Duodenal mucosa (tissue), 2 donors: ENCODE results near the gene TMX1.

Experiments
- H3K27ac ChIP-seq: one replicate; pipeline ENCODE4 v1.7.0; 2013; ENCODE audit warnings: low read depth, low read length
- H3K27me3 ChIP-seq, 2 donors: one replicate each; pipeline ENCODE4 v1.7.0; 2013; ENCODE audit warnings: low read length in 2 of 2, control low read depth in 1 of 2; ENCODE audit not compliant: insufficient read depth in 2 of 2, control insufficient read depth in 1 of 2
- H3K36me3 ChIP-seq, 2 donors: one replicate each; pipeline ENCODE4 v1.7.0; 2013; ENCODE audit warnings: low read length in 2 of 2, control low read depth in 1 of 2; ENCODE audit not compliant: insufficient read depth in 2 of 2, control insufficient read depth in 1 of 2
- H3K4me1 ChIP-seq, 2 donors: one replicate each; pipeline ENCODE4 v1.7.0; 2013; ENCODE audit warnings: low read length in 2 of 2, control low read depth in 1 of 2; ENCODE audit not compliant: insufficient read depth in 2 of 2, control insufficient read depth in 1 of 2
- H3K4me3 ChIP-seq, 2 donors: one replicate each; pipeline ENCODE4 v1.7.0; 2013; ENCODE audit warnings: low read length in 2 of 2, low read depth in 1 of 2
- H3K9ac ChIP-seq, 2 donors: one replicate each; pipeline ENCODE4 v1.7.0; 2013; ENCODE audit warnings: low read length in 2 of 2, low read depth in 1 of 2
- H3K9me3 ChIP-seq, 2 donors: one replicate each; pipeline ENCODE4 v1.7.0; 2013; ENCODE audit warnings: low read length in 2 of 2, control low read depth in 1 of 2; ENCODE audit not compliant: control insufficient read depth in 1 of 2

The TMX1 gene

GRCh38 chr14:51291016-51291415 lies 51.0 kb downstream of the TMX1 start:
- Histone ChIP-seq H3K36me3 (no peaks in the 10 kb centered on the region), H3K4me3 (no peak overlapping the region), H3K4me1 (no peaks in the 10 kb centered on the region), H3K9ac (no peak overlapping the region), H3K27me3 (no peaks in the 10 kb centered on the region), H3K27ac (no peak overlapping the region), H3K9me3 (no peaks in the 10 kb centered on the region)

- H3K4me3 ChIP-seq, result no peak overlapping the region
- H3K9ac ChIP-seq, result no peak overlapping the region
- no peaks in the 10 kb centered on the region for H3K36me3 ChIP-seq
- no peaks in the 10 kb centered on the region for H3K9me3 ChIP-seq
- no peak overlapping the region for H3K27ac ChIP-seq
- H3K4me1 ChIP-seq, result no peaks in the 10 kb centered on the region
- H3K27me3 ChIP-seq, result no peaks in the 10 kb centered on the region
Measured at GRCh38 chr14:51293149-51293911, 53.3 kb downstream of the TMX1 start.

DNA sequence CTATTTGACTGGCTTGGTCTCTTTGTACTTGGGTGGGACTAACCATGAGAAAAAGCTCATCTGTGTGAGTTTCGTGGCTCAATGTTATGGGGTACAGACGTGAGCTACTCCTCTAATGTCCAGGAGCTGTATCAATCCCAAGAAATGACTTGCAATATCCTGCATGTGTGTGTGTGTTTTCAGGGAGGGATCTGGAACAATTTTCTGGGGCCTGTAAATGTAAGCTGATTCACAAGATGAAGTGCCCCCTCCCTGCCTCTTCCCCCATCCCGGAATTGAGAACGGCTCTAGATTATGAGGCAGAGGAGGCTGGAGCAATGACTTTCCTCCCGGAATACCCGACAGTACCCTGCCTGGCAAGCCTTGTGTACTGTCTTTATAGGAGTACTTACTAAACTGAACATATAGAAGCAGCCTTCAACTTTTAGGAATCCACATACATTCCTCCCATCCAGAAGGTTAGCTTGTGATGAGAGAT lies 53.9 kb downstream of the TMX1 start:
- Histone ChIP-seq H3K27me3 (no peaks in the 10 kb centered on the region), H3K27ac (no peak overlapping the region), H3K4me1 (no peaks in the 10 kb centered on the region), H3K9ac (no peak overlapping the region), H3K9me3 (no peaks in the 10 kb centered on the region), H3K4me3 (no peak overlapping the region), H3K36me3 (no peaks in the 10 kb centered on the region)

DNA sequence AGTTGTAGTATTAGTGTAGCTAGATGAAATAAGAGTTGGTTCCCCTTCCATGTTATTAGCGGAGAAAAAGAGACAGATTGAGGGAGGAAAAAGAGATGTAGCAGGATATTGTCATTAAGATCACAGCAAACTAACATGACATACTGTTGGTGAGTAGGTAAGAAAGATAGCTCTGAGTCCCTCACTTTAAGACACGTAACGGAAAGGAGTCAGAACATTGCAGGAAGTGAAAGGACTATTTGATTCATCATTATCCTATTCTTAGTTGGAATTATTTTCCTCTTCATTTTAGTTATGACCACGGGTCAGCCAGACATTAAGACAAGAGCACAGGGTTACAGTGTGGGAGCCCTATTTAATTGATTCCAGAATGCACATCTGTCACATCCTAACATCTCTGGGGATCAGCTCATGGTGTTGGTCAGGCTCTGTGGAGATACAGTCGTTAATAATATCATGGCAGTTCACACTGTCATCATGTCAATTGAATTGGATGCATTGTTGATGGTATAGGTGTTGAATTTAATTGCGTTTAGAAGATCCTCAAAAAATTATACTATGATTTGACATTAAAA lies 55.0 kb downstream of the TMX1 start:
- Histone ChIP-seq H3K36me3 (no peaks in the 10 kb centered on the region), H3K4me1 (no peaks in the 10 kb centered on the region), H3K9me3 (no peaks in the 10 kb centered on the region), H3K4me3 (no peak overlapping the region), H3K27ac (no peak overlapping the region), H3K9ac (no peak overlapping the region), H3K27me3 (no peaks in the 10 kb centered on the region)

DNA sequence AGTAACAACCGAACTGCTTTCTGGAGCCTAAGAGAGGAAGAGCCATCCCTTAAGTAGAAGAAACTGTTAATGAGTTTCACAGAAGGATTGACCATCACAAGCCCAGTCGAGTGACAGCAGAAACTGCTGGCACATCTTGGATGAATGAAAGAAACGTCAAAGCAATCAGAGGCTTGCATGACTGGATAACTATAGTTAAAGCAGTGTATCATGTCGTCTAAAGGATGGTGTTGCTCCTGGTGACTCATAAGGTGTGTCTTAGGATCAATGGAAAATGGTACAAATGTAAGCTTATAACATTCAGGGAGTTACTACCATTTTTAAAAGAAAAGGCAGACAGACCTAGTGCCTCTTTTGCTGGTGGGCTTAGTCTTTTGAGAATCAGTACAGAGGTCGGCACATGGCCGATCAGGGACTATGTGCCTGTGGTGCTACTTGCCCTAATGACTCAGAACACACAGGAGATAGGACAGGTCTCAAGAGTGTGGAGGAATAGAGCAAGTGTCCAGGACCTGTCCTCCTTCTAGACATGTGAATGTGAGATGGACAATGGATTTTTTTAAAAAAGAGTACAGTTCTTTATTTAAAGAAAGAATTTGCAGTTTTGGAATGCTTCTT lies 55.7 kb downstream of the TMX1 start:
- Histone ChIP-seq H3K27ac (no peak overlapping the region), H3K27me3 (no peaks in the 10 kb centered on the region), H3K9me3 (no peaks in the 10 kb centered on the region), H3K4me1 (no peaks in the 10 kb centered on the region), H3K9ac (no peak overlapping the region), H3K4me3 (no peak overlapping the region), H3K36me3 (no peaks in the 10 kb centered on the region)

DNA sequence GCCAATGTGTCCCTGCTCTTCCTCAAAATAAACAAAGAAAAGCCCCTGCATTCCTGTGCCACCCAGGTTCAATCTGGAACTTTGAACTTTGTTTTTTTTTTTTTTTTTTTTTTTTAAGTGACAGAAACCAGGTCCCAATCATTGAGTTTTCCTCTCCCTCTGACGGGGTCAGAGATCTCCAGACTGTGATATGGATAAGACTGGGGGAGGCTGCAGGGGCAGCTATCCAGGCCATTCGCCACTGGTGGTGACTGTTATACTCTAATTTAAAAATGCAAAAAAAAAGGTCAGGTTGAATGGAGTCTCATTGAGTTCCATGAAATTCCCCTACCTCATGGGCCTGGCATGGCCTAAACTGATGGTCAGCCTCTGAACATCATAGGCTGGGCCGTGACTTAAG lies 57.0 kb downstream of the TMX1 start:
- Histone ChIP-seq H3K27ac (no peak overlapping the region), H3K9me3 (no peaks in the 10 kb centered on the region), H3K36me3 (no peaks in the 10 kb centered on the region), H3K27me3 (no peaks in the 10 kb centered on the region), H3K4me3 (no peak overlapping the region), H3K4me1 (no peaks in the 10 kb centered on the region), H3K9ac (no peak overlapping the region)

- no peaks in the 10 kb centered on the region for H3K9me3 ChIP-seq
- H3K4me3 ChIP-seq, result no peak overlapping the region
- H3K27ac ChIP-seq, result no peak overlapping the region
- no peaks in the 10 kb centered on the region for H3K4me1 ChIP-seq
- no peaks in the 10 kb centered on the region for H3K36me3 ChIP-seq
- H3K9ac ChIP-seq, result no peak overlapping the region
- H3K27me3 ChIP-seq, result no peaks in the 10 kb centered on the region
Measured at GRCh38 chr14:51298895-51299294, 58.8 kb downstream of the TMX1 start.

DNA sequence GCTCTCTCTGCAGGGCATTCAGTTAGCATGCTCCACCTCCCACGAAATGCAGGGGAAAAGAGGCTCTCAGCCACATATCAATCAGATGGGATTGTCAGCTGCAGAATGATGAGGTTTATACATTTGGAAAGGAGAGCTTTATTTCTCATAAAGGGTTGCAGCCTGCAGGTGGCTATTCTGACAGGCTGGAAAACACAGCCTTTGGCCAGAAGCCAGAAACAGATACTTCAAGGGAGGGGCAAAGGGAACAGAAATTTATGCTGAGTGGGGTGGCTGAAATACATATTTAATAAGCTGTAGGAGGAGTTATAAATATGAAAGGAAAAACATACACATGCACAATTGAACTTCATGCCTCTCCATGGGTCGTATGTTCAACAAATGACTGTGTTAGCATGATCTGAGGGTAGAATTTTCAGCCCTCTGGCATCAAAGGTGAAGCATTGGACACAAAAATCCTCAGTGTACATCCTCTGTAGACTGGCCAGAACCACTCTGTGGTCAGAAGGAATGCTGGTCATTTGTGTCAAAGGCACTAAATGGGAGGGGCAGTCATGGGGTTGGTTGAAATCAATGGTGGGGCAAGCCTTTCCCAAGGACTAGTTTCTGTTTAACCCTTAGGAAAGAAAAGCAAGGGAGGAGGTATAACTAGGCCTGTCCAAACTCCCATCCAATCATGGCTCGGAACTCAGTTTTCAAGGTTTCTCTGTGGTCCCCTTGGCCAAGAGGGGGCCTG lies 62.4 kb downstream of the TMX1 start:
- H3K4me3 ChIP-seq, result no peak overlapping the region

GRCh38 chr14:51304438-51304837 lies 64.4 kb downstream of the TMX1 start:
- H3K27me3 ChIP-seq, result no peaks in the 10 kb centered on the region
- H3K36me3 ChIP-seq, result no peaks in the 10 kb centered on the region
- H3K4me3 ChIP-seq, result no peak overlapping the region
- H3K27ac ChIP-seq, result no peak overlapping the region
- no peak overlapping the region for H3K9ac ChIP-seq
- H3K4me1 ChIP-seq, result no peaks in the 10 kb centered on the region
- no peaks in the 10 kb centered on the region for H3K9me3 ChIP-seq

More for the DNA sequence above, 62.4 kb downstream of the TMX1 start:
- H3K27ac ChIP-seq, result no peak overlapping the region
- no peaks in the 10 kb centered on the region for H3K9me3 ChIP-seq
- no peaks in the 10 kb centered on the region for H3K27me3 ChIP-seq
- H3K9ac ChIP-seq, result no peak overlapping the region
- no peaks in the 10 kb centered on the region for H3K36me3 ChIP-seq
- no peaks in the 10 kb centered on the region for H3K4me1 ChIP-seq

- Histone ChIP-seq H3K27ac (no peak overlapping the region), H3K36me3 (no peaks in the 10 kb centered on the region), H3K4me1 (no peaks in the 10 kb centered on the region)
Measured at GRCh38 chr14:51304941-51305340, 64.9 kb downstream of the TMX1 start.

More at GRCh38 chr14:51304941-51305340, 64.9 kb downstream of the TMX1 start:
- no peaks in the 10 kb centered on the region for H3K27me3 ChIP-seq
- H3K4me3 ChIP-seq, result no peak overlapping the region
- no peaks in the 10 kb centered on the region for H3K9me3 ChIP-seq
- H3K9ac ChIP-seq, result no peak overlapping the region
